Neural cell (in vitro differentiated cells): ENCODE data around the gene NUP62. TPM values are rescaled to one million over a fixed set of nuclear protein-coding genes. Genes with fewer than 3 reads are reported as not detected.

ENCODE experiments used
- H2AFZ ChIP-seq: fragments of 200-600, 300-800 bp; sonication (generic), shearing (Covaris generic); 2 replicates; pipeline ENCODE4 v1.6.0; 2014; ENCODE audit warnings: low read depth, mild to moderate bottlenecking, antibody characterized with exemption, low read length, moderate library complexity
- H3F3A ChIP-seq: fragments of 200-600 bp; shearing (Covaris generic); 2 replicates; pipeline ENCODE4 v1.6.1; 2016; ENCODE audit warnings: mild to moderate bottlenecking, moderate library complexity, mixed read lengths, antibody characterized with exemption, low read length; ENCODE audit not compliant: insufficient read depth, poor library complexity, severe bottlenecking
- H3K27ac ChIP-seq: fragments of 200-600, 300-800 bp; sonication (generic), shearing (Covaris generic); 2 replicates; pipeline ENCODE4 v1.5.1; 2014; ENCODE audit warnings: mild to moderate bottlenecking, low read length, moderate library complexity
- H3K27me3 ChIP-seq: fragments of 300-800, 200-600 bp; sonication (generic), shearing (Covaris generic); 2 replicates; pipeline ENCODE4 v1.6.0; 2014; ENCODE audit warnings: mild to moderate bottlenecking, low read depth, low read length, moderate library complexity; ENCODE audit not compliant: insufficient read depth
- H3K36me3 ChIP-seq: fragments of 300-800, 200-600 bp; sonication (generic), shearing (Covaris generic); 2 replicates; pipeline ENCODE4 v1.5.1; 2014; ENCODE audit warnings: mild to moderate bottlenecking, antibody characterized with exemption, low read length, moderate library complexity; ENCODE audit not compliant: insufficient read depth
- H3K4me2 ChIP-seq: fragments of 300-800, 200-600 bp; sonication (generic), shearing (Covaris generic); 2 replicates; pipeline ENCODE4 v1.6.0; 2014; ENCODE audit warnings: mild to moderate bottlenecking, low read length
- H3K4me3 ChIP-seq: fragments of 300-800, 200-600 bp; sonication (generic), shearing (Covaris generic); 2 replicates; pipeline ENCODE4 v1.5.1; 2014; ENCODE audit warnings: mild to moderate bottlenecking, low read length, moderate library complexity
- H3K79me2 ChIP-seq: fragments of 200-600 bp; shearing (Covaris generic); replicated peaks from 2 replicates; pipeline ENCODE4 v1.6.0; 2014; ENCODE audit warnings: mild to moderate bottlenecking, low read length, moderate library complexity; ENCODE audit not compliant: insufficient read depth
- H3K9ac ChIP-seq: fragments of 300-800, 200-600 bp; sonication (generic), shearing (Covaris generic); 2 replicates; pipeline ENCODE4 v1.6.1; 2016; ENCODE audit warnings: mild to moderate bottlenecking, low read length, mixed read lengths
- H3K9me2 ChIP-seq: fragments of 200-600 bp; shearing (Covaris generic); 2 replicates; pipeline ENCODE4 v1.6.1; 2016; ENCODE audit warnings: mild to moderate bottlenecking, low read length, mixed read lengths; ENCODE audit not compliant: insufficient read depth
- H3K9me3 ChIP-seq: fragments of 200-600, 300-800 bp; sonication (generic), shearing (Covaris generic); 2 replicates; pipeline ENCODE4 v1.6.1; 2016; ENCODE audit warnings: mild to moderate bottlenecking, mixed run types, low read length, moderate library complexity, mixed read lengths
- H4K20me1 ChIP-seq: fragments of 200-600 bp; shearing (Covaris generic); 2 replicates; pipeline ENCODE4 v1.6.1; 2016; ENCODE audit warnings: mild to moderate bottlenecking, mixed run types; ENCODE audit not compliant: insufficient read depth
- EP300 ChIP-seq: fragments of 450-650 bp; conservative IDR thresholded peaks from 2 replicates; pipeline ENCODE4 v1.6.1; 2014; ENCODE audit warnings: antibody characterized with exemption, mild to moderate bottlenecking, moderate library complexity; ENCODE audit not compliant: poor library complexity, severe bottlenecking
- EZH2 ChIP-seq: fragments of 200-600, 300-800 bp; shearing (Covaris generic), sonication (generic); IDR thresholded peaks from 2 replicates; pipeline ENCODE4 v1.6.1; 2014; ENCODE audit warnings: antibody characterized with exemption, low read length, borderline replicate concordance, mild to moderate bottlenecking; ENCODE audit not compliant: insufficient read depth, poor library complexity, severe bottlenecking
- MXI1 ChIP-seq: fragments of 450-650 bp; conservative IDR thresholded peaks from 2 replicates; pipeline ENCODE4 v1.6.1; 2014; ENCODE audit warnings: antibody characterized with exemption, mild to moderate bottlenecking; ENCODE audit not compliant: poor library complexity, severe bottlenecking
- POLR2AphosphoS5 ChIP-seq: IDR thresholded peaks from 2 replicates; pipeline ENCODE4 v1.6.1; 2012
- RAD21 ChIP-seq: fragments of 450-650 bp; conservative IDR thresholded peaks from 2 replicates; pipeline ENCODE4 v1.6.1; 2014; ENCODE audit warnings: antibody characterized with exemption, mild to moderate bottlenecking, moderate library complexity
- SMC3 ChIP-seq: fragments of 450-650 bp; conservative IDR thresholded peaks from 2 replicates; pipeline ENCODE4 v1.6.1; 2014; ENCODE audit warnings: antibody characterized with exemption, mild to moderate bottlenecking, moderate library complexity; ENCODE audit not compliant: poor library complexity
- TAF1 ChIP-seq: IDR thresholded peaks from 2 replicates; pipeline ENCODE4 v1.6.1; 2012; ENCODE audit warnings: low read depth
- polyA plus RNA-seq: library from polyadenylated mRNA; depleted of rRNA; stranded (reverse); fragments of >200 nt; gene quantifications from 2 replicates; pipeline ENCODE4 v1.2.3, GENCODE V29; 2014
- TF ChIP-seq, protein P1 (sequence below): IDR thresholded peaks from 2 replicates; pipeline ENCODE4 v1.6.1; 2012; ENCODE audit warnings: borderline replicate concordance
- TF ChIP-seq, protein P2 (sequence below): fragments of 450-650 bp; IDR thresholded peaks from 2 replicates; pipeline ENCODE4 v1.5.1; 2014; ENCODE audit warnings: antibody characterized with exemption, mild to moderate bottlenecking, moderate library complexity; ENCODE audit not compliant: poor library complexity, severe bottlenecking

Gene NUP62
- polyA plus RNA-seq, 1 donor from 2014 or later = 24.9 TPM

DNA sequence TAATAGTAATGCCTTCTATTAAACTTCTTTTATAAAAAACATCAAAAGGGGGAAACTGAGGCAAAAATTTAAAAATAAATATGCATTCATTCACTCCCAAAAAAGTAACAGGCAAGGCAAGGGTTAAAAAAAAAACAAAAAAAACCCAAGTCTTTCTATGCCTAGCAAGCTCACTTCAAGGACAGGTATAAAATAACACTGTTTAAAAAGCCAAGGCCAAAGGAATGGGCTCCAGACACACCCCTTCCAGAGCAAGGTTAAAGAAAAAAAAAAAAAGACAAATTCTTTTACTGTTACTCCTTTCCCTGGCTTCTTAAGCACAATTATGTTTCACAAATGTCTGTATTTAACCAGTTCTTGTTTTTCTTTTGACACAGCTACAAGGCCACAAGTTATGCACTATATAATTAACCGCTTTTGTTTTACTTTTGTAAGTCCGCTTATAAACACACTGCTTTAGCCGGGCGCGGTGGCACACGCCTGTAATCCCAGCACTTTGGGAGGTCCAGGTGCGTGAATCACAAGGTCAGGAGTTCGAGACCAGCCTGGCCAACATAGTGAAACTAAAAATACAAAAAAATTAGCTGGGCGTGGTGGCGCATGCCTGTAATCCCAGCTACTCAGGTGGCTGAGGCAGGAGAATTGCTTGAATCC is 28.1 kb upstream of the NUP62 start:
- Histone ChIP-seq H3K79me2 (no peaks in the 10 kb centered on the region), H3K9ac (no peak overlapping the region), H3K27ac (no peak overlapping the region), H3K36me3 (no peaks in the 10 kb centered on the region), H2AFZ (no peak overlapping the region), H3K4me2 (no peak overlapping the region), H3K27me3 (no peaks in the 10 kb centered on the region), H3K9me3 (no peaks in the 10 kb centered on the region), H3F3A (no peaks in the 10 kb centered on the region), H4K20me1 (no peaks in the 10 kb centered on the region), H3K9me2 (no peaks in the 10 kb centered on the region), H3K4me3 (no peak overlapping the region)
- TF ChIP-seq EP300 (no peak), EZH2 (no peak), SMC3 (no peak), MXI1 (no peak), TAF1 (no peak), POLR2AphosphoS5 (no peak), RAD21 (no peak)
- TF ChIP-seq, protein P1, sequence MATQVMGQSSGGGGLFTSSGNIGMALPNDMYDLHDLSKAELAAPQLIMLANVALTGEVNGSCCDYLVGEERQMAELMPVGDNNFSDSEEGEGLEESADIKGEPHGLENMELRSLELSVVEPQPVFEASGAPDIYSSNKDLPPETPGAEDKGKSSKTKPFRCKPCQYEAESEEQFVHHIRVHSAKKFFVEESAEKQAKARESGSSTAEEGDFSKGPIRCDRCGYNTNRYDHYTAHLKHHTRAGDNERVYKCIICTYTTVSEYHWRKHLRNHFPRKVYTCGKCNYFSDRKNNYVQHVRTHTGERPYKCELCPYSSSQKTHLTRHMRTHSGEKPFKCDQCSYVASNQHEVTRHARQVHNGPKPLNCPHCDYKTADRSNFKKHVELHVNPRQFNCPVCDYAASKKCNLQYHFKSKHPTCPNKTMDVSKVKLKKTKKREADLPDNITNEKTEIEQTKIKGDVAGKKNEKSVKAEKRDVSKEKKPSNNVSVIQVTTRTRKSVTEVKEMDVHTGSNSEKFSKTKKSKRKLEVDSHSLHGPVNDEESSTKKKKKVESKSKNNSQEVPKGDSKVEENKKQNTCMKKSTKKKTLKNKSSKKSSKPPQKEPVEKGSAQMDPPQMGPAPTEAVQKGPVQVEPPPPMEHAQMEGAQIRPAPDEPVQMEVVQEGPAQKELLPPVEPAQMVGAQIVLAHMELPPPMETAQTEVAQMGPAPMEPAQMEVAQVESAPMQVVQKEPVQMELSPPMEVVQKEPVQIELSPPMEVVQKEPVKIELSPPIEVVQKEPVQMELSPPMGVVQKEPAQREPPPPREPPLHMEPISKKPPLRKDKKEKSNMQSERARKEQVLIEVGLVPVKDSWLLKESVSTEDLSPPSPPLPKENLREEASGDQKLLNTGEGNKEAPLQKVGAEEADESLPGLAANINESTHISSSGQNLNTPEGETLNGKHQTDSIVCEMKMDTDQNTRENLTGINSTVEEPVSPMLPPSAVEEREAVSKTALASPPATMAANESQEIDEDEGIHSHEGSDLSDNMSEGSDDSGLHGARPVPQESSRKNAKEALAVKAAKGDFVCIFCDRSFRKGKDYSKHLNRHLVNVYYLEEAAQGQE = no peak
- TF ChIP-seq, protein P2, sequence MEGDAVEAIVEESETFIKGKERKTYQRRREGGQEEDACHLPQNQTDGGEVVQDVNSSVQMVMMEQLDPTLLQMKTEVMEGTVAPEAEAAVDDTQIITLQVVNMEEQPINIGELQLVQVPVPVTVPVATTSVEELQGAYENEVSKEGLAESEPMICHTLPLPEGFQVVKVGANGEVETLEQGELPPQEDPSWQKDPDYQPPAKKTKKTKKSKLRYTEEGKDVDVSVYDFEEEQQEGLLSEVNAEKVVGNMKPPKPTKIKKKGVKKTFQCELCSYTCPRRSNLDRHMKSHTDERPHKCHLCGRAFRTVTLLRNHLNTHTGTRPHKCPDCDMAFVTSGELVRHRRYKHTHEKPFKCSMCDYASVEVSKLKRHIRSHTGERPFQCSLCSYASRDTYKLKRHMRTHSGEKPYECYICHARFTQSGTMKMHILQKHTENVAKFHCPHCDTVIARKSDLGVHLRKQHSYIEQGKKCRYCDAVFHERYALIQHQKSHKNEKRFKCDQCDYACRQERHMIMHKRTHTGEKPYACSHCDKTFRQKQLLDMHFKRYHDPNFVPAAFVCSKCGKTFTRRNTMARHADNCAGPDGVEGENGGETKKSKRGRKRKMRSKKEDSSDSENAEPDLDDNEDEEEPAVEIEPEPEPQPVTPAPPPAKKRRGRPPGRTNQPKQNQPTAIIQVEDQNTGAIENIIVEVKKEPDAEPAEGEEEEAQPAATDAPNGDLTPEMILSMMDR = no peak

- Histone ChIP-seq H3K27ac (no peak overlapping the region), H3K79me2 (no peaks in the 10 kb centered on the region), H3K9me3 (no peaks in the 10 kb centered on the region), H4K20me1 (no peaks in the 10 kb centered on the region), H3K9ac (no peak overlapping the region), H3K27me3 (no peaks in the 10 kb centered on the region), H3F3A (no peaks in the 10 kb centered on the region), H2AFZ (no peak overlapping the region), H3K4me3 (no peak overlapping the region), H3K36me3 (no peaks in the 10 kb centered on the region), H3K9me2 (no peaks in the 10 kb centered on the region), H3K4me2 (no peak overlapping the region)
- TF ChIP-seq EZH2 (no peak), EP300 (no peak), POLR2AphosphoS5 (no peak), RAD21 (no peak), TAF1 (no peak), SMC3 (no peak), MXI1 (no peak)
- TF ChIP-seq, protein P2 = no peak
- TF ChIP-seq, protein P1 = no peak
Measured at GRCh38 chr19:49956115-49956495, 26.8 kb upstream of the NUP62 start.
